Astrocyte (in vitro differentiated cells and primary cell): Measurements from ENCODE around the gene PRKCA. TPM values are rescaled to one million over a fixed set of nuclear protein-coding genes. Genes with fewer than 3 reads are reported as not detected.
"Not testable (repeated sequence)": the region's sequence is repeated elsewhere in the genome, so short reads cannot be mapped to it uniquely, and the experiment has no call there.

ENCODE experiments used
- DNase-seq: peaks from one replicate; pipeline ENCODE4 v3.0.0-alpha.2; 2010; ENCODE audit warnings: low read depth
- FAIRE-seq: peaks from 2 replicates; lab custom pipeline; 2011; peaks lifted over from hg19 to GRCh38; lab: Jason Lieb, UNC
- H2AFZ ChIP-seq: 2 replicates; pipeline ENCODE4 v1.6.0; 2012; ENCODE audit warnings: low read depth, low read length, inconsistent platforms
- H3K27ac ChIP-seq: 2 replicates; pipeline ENCODE4 v1.5.1; 2011; ENCODE audit warnings: low read depth, low read length, inconsistent platforms
- H3K27me3 ChIP-seq: 2 replicates; pipeline ENCODE4 v1.6.0; 2011; ENCODE audit warnings: low read length, inconsistent platforms; ENCODE audit not compliant: insufficient read depth
- H3K36me3 ChIP-seq: 2 replicates; pipeline ENCODE4 v1.5.1; 2011; ENCODE audit warnings: low read length, inconsistent platforms; ENCODE audit not compliant: insufficient read depth
- H3K4me1 ChIP-seq: 2 replicates; pipeline ENCODE4 v1.5.1; 2011; ENCODE audit warnings: low read length, inconsistent platforms; ENCODE audit not compliant: insufficient read depth
- H3K4me2 ChIP-seq: 2 replicates; pipeline ENCODE4 v1.6.0; 2012; ENCODE audit warnings: low read length, inconsistent platforms
- H3K4me3 ChIP-seq: 2 replicates; pipeline ENCODE4 v1.5.1; 2011; ENCODE audit warnings: low read depth, mild to moderate bottlenecking, low read length, inconsistent platforms; ENCODE audit not compliant: insufficient read depth
- H3K79me2 ChIP-seq: 2 replicates; pipeline ENCODE4 v1.6.0; 2012; ENCODE audit warnings: mild to moderate bottlenecking, low read length, inconsistent platforms; ENCODE audit not compliant: insufficient read depth
- H3K9ac ChIP-seq: 2 replicates; pipeline ENCODE4 v1.6.0; 2012; ENCODE audit warnings: mild to moderate bottlenecking, low read length, inconsistent platforms
- H3K9me3 ChIP-seq: 2 replicates; pipeline ENCODE4 v1.5.1; 2012; ENCODE audit warnings: low read depth, mild to moderate bottlenecking, low read length, inconsistent platforms; ENCODE audit not compliant: insufficient read depth
- H4K20me1 ChIP-seq: 2 replicates; pipeline ENCODE4 v1.6.0; 2012; ENCODE audit warnings: low read length, inconsistent platforms; ENCODE audit not compliant: insufficient read depth
- H3K27ac Mint-ChIP-seq: one replicate; pipeline ENCODE4 v1.8.0; 2021; ENCODE audit warnings: mild to moderate bottlenecking, mixed read lengths; ENCODE audit not compliant: unreplicated experiment
- H3K27me3 Mint-ChIP-seq: one replicate; pipeline ENCODE4 v1.8.0; 2021; ENCODE audit warnings: low read depth, mixed read lengths; ENCODE audit not compliant: unreplicated experiment
- H3K36me3 Mint-ChIP-seq: one replicate; pipeline ENCODE4 v1.8.0; 2021; ENCODE audit warnings: low read depth, mixed read lengths; ENCODE audit not compliant: unreplicated experiment
- H3K4me1 Mint-ChIP-seq: one replicate; pipeline ENCODE4 v1.8.0; 2021; ENCODE audit warnings: low read depth, mixed read lengths; ENCODE audit not compliant: unreplicated experiment
- H3K4me3 Mint-ChIP-seq: one replicate; pipeline ENCODE4 v1.8.0; 2021; ENCODE audit warnings: mild to moderate bottlenecking, moderate library complexity, mixed read lengths; ENCODE audit not compliant: unreplicated experiment
- H3K9me3 Mint-ChIP-seq: one replicate; pipeline ENCODE4 v1.8.0; 2021; ENCODE audit warnings: mild to moderate bottlenecking, mixed read lengths; ENCODE audit not compliant: unreplicated experiment
- CTCF ChIP-seq: IDR thresholded peaks from 2 replicates; pipeline ENCODE4 v1.5.1; 2011; ENCODE audit warnings: low read depth, mild to moderate bottlenecking, inconsistent platforms, low read length, moderate library complexity; ENCODE audit not compliant: insufficient read depth
- EZH2 ChIP-seq: IDR thresholded peaks from 2 replicates; pipeline ENCODE4 v1.6.1; 2012; ENCODE audit warnings: mild to moderate bottlenecking, low read length, inconsistent platforms; ENCODE audit not compliant: insufficient read depth
- total RNA-seq: library from RNA; stranded (reverse); gene quantifications from 2 replicates; pipeline ENCODE4 v1.2.1, GENCODE V29; 2021

Gene PRKCA
- total RNA-seq, 1 donor from 2014 or later: 49.9 TPM

- H3K9me3 Mint-ChIP-seq: no peaks in the 10 kb centered on the region
- Histone ChIP-seq H3K36me3 (no peaks in the 10 kb centered on the region), H2AFZ (no peak overlapping the region), H3K4me2 (no peak overlapping the region), H3K9me3 (no peaks in the 10 kb centered on the region), H4K20me1 (peaks cover 51% of the 10 kb centered on the region), H3K4me3 (no peak overlapping the region), H3K79me2 (peaks cover 62% of the 10 kb centered on the region), H3K27me3 (no peaks in the 10 kb centered on the region), H3K4me1 (peaks cover 15% of the 10 kb centered on the region), H3K27ac (no peak overlapping the region), H3K9ac (no peak overlapping the region)
- DNase-seq: no peak
- H3K27me3 Mint-ChIP-seq: no peaks in the 10 kb centered on the region
- H3K27ac Mint-ChIP-seq: no peak overlapping the region
- H3K4me3 Mint-ChIP-seq: no peak overlapping the region
- FAIRE-seq: no peak
- H3K36me3 Mint-ChIP-seq: no peaks in the 10 kb centered on the region
- H3K4me1 Mint-ChIP-seq: peaks cover 18% of the 10 kb centered on the region
- TF ChIP-seq CTCF (no peak), EZH2 (no peak)
Measured at GRCh38 chr17:66344473-66344872, 42.1 kb downstream of the PRKCA start.

- Mint-ChIP-seq H3K36me3 (no peaks in the 10 kb centered on the region), H3K27me3 (no peaks in the 10 kb centered on the region), H3K4me3 (no peak overlapping the region), H3K9me3 (no peaks in the 10 kb centered on the region), H3K4me1 (peaks cover 22% of the 10 kb centered on the region), H3K27ac (no peak overlapping the region)
- H3K27me3 ChIP-seq: no peaks in the 10 kb centered on the region
- no peaks in the 10 kb centered on the region for H3K9me3 ChIP-seq
- no peak overlapping the region for H3K27ac ChIP-seq
- H4K20me1 ChIP-seq: peaks cover 55% of the 10 kb centered on the region
- FAIRE-seq (no peak), DNase-seq (no peak)
- TF ChIP-seq CTCF: no peak
- TF ChIP-seq EZH2: no peak
- peaks cover 63% of the 10 kb centered on the region for H3K79me2 ChIP-seq
- no peak overlapping the region for H3K9ac ChIP-seq
- H2AFZ ChIP-seq: no peak overlapping the region
- no peak overlapping the region for H3K4me2 ChIP-seq
- H3K4me3 ChIP-seq: no peak overlapping the region
- H3K36me3 ChIP-seq: no peaks in the 10 kb centered on the region
- H3K4me1 ChIP-seq: peaks cover 18% of the 10 kb centered on the region
Measured at GRCh38 chr17:66345264-66345663, 42.9 kb downstream of the PRKCA start.

- not testable (repeated sequence) for H3K4me2 ChIP-seq, H3K36me3 Mint-ChIP-seq, H3K4me3 ChIP-seq, H3K27ac Mint-ChIP-seq, H3K9me3 ChIP-seq, H3K9ac ChIP-seq, DNase-seq, H3K27ac ChIP-seq, H3K4me3 Mint-ChIP-seq, H3K27me3 Mint-ChIP-seq, H3K27me3 ChIP-seq, H2AFZ ChIP-seq, FAIRE-seq, H3K36me3 ChIP-seq, H3K9me3 Mint-ChIP-seq
- peaks cover 22% of the 10 kb centered on the region for H3K4me1 Mint-ChIP-seq
- Histone ChIP-seq H3K4me1 (peaks cover 18% of the 10 kb centered on the region), H3K79me2 (peaks cover 63% of the 10 kb centered on the region), H4K20me1 (peaks cover 58% of the 10 kb centered on the region)
Measured at GRCh38 chr17:66345949-66346638, 43.7 kb downstream of the PRKCA start.
